Stimulated activated CD4-positive, alpha-beta T cell treated with anti-CD3 and anti-CD28 coated beads, TNF-alpha, amount 100 ng/mL, for 48 hours (primary cell): ENCODE measurements around the gene BTBD18.

Source experiments
- DNase-seq, 3 donors: peaks; one replicate each; pipeline ENCODE4 v3.0.0-alpha.2; 2020; ENCODE audit warnings: low read depth in 3 of 3

The BTBD18 gene

DNA sequence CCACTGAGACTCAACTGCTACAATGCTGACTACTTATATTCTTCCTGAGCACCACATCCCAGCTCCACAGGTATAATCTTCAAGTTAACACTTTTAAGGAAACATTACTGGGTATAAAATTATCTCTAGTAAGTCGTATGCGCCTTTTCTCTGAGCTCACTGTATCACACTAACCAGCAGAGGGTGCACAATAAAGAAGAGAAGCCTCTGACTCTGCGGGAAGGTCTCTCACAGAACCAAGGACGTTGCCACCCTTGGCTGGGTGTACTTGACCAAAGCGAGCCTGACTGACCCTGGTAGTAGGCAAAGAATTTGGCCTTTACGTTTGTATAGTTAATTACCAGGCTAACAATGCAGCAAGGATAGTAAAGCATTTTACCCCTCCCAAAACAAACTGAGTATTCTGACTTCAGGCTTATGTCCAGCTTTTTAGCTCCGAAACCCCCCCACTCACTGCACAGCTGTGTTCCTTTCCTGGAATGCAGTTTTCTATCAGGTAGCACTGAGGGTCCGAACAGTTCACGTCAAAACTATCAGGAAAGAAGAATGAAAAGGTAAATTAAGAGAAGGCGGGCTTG is at the start of gene BTBD18:
BTBD18 (minus strand) TSS at position 144 of the 578 bp plus-strand sequence. CDS start 631 bp downstream, outside the sequence.
- DNase-seq, result no peak

DNA sequence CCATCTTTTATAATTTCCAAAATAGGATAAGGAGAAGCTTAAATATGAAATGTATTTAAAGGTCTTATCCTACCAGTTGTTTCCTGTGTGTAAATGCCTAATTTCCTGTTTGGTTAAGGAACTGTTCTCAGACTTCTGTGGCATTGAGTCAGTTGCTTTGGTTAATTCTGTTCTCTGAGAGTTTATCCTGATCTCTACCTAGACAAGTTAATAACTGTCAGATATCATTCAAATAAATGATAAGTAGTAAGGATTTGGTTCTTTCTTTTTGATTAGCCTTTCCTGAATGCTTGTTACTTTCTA is 49.5 kb upstream of the BTBD18 start:
- no peak for DNase-seq

GRCh38 chr11:57800444-57801182 is 49.0 kb upstream of the BTBD18 start:
- DNase-seq, result no peak

GRCh38 chr11:57798905-57799559 is 47.4 kb upstream of the BTBD18 start:
- DNase-seq, result no peak

GRCh38 chr11:57793351-57794115 is 41.9 kb upstream of the BTBD18 start:
- DNase-seq, result no peak

- no peak for DNase-seq
Observed at GRCh38 chr11:57792870-57793269, 41.3 kb upstream of the BTBD18 start.

DNA sequence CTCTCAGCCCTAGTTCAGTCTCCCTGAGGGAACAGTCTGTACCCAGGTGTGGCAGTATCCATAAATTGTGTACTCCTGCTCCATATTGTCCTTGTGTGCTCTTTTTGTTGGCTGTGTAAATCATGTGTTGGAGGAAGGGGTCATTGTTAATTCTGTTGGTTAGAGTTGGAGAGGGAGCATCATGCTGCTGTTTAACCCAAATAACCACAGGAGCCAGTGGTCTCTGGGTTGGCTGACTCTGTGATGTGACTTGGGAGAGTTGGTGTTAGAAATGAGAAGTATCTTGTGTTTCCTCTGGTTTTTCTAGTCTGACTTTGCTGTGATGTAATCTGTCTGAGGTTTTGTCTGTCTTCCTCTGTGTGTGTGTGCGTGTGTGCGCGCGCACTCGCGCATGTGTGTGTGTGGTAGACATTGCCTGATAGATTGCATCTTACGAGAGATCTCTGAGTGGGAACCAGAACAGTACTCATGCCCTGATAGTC is 40.5 kb upstream of the BTBD18 start:
- peak; percentile 49 to 65 (median 62) for DNase-seq

- DNase-seq, result no peak
Observed at GRCh38 chr11:57791321-57792059, 39.9 kb upstream of the BTBD18 start.

DNA sequence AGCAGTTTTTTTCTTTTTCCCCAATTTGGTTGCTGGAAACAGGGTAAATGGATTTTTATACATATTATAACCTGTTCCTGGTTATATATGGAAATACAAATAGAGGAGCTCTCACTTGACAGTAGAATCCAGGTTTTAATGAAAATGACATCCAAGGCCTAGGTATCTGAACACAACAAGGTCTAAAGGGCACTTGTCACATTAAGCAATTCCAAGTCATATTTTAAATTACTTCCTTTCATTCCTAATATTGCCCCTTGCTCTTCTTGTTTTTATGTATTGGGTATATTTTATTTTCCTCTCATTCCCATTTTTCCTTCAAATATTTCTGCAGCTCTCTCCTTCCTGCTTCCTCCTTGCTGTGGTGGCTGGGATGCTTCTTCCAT is 37.1 kb upstream of the BTBD18 start:
- no peak for DNase-seq

- DNase-seq, result no peak
Observed at GRCh38 chr11:57787920-57788702, 36.5 kb upstream of the BTBD18 start.

DNA sequence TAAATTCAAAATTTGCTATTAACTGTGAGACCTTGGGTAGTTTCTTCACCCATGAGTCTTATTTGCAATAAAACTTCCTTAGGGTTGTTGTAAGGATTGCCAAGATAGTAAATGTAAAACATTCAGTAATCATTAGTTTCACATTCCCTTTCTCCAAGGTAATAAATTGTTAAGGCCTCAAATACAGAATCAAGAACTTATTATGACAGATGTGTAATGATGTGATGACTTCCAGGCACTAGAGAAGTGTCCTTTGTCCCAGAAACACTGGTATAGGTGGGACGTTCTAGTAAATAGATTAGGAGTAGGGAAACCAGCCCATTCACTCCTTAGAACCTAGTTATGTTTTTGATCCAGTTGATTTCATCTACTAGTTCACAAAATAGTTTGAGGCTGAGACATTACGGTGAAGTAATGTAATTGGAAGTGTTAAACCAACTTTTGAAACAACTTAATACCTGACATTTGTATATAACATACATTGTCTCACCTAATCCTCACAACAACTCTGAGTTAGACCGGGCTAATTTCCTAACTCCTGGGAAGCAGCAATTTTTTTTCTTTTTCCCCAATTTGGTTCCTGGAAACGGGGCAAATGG is 35.5 kb upstream of the BTBD18 start:
- no peak for DNase-seq

DNA sequence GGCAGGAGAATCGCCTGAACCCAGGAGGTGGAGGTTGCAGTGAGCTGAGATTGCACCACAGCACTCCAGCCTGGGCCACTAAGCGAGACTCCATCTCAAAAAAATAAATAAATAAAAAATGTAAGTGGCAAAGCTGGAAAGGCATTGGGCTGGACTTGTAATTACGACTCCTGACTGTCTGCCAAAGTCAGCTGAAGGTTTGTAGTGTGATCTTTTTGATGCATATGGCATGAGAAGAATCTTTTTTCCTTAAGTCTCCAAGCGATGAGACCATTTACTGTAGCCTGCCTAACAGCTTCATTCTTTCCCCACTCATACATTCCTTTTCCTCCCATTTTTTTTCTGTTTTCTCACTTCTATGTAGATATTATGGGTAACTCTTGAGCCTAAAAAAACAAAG is 34.8 kb upstream of the BTBD18 start:
- no peak for DNase-seq

DNA sequence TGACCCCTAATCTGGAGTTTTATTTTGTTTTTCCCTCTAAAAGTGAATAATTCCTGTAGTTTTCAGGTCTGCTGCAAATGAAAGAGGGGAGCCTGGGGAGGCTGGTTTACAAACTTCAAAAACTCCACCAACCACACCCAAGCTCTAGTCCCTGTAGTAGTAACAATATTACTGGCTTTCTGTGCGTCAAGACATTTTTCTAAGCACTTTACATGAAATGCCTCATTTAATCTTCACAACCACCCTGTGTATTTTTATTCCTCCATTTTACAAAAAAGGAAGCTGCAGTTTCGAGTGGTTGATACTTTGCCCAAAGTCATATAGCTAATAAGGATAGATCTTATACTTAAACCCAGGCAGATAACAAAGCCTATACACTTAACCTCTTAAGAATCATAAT is 33.5 kb upstream of the BTBD18 start:
- no peak for DNase-seq

DNA sequence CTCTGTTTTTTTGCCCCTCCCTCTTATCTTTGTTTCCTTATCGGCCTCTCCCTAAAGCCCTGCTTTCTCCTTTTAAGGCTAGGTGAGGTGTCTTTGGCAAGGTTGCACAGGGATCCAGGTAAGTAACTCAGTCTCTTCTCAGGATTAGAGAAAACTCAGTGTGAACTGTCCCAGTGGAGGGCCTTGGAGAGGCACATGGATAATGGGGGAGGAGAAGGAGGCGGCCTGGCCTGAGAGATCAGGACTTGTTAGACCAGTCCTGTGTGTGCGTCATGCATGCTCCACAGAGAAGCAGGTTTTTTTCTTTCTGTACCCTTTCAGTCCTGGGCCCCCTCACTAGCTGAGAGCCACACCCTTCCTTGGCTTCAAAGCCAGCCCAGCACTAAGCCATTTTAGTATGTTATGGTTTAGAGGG is 29.9 kb upstream of the BTBD18 start:
- DNase-seq, result no peak

DNA sequence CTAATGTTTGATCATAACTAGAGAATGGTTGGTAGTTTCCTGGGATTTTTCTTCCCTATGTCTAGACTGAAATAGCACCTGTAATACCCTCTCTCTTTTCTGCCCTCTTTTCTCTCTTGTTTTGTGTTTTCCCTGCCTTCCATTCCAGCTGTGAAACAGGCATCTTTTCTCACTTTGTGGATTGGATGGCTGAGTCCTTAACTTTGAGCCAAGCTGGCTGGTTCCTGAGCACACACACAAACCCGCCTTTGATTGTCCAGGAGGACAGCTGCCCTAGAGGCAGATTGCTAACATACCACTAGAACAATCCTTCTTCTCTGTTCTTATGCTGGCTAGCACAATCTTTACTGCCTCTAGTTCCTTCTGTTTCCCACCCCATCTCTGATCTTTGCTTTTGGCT is 27.7 kb upstream of the BTBD18 start:
- DNase-seq, result no peak

- DNase-seq, result no peak
Observed at GRCh38 chr11:57778318-57779037, 26.9 kb upstream of the BTBD18 start.

DNA sequence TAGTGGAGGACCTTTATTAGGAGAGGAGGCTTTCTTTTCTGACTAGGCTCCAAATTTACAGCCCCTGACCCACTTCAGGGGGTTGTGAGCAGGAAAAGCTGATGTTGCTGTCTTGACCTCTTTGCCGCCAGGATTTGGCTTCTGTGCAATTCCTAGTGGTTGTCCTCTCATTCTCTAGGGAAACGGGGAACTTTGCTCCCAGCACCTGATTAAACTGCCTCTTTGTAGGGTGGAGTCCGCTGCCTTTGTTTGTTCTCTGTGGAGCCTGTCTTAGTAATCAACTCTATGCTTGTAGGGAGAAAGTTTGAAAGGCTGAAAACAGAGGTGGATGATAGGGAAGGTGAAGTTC is 26.3 kb upstream of the BTBD18 start:
- no peak for DNase-seq

- DNase-seq, result no peak
Observed at GRCh38 chr11:57776577-57777210, 25.1 kb upstream of the BTBD18 start.

DNA sequence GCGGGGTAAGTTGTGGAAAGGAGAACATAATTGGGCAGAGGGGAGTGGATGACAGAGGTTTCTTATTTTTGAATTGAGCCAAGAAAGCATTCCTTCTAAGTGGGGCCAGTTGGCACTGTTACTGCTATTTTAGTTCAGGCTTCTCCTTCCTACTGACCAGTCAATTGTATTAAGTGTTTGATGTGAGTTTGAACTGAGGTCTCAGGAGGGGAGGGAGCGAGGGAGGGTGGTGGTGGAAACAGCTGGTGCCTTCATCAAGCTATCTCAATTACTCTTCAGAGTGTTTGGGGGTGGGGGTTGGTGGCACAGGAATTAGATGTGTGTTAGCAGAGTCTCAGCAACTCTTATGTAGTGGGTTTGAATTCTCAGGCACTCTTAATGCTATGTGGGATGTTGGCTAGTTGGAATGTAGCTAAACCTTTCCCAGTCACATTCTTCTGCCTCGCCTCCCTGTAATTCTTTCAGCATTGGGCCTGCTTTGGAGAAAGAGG is 24.5 kb upstream of the BTBD18 start:
- DNase-seq, result no peak
